ENCODE results near the gene ZNF691.

ZNF691 gene

GRCh38 chr1:42852608-42852980 is 6.2 kb downstream of the ZNF691 start:
- TF ChIP-seq, protein P1, sequence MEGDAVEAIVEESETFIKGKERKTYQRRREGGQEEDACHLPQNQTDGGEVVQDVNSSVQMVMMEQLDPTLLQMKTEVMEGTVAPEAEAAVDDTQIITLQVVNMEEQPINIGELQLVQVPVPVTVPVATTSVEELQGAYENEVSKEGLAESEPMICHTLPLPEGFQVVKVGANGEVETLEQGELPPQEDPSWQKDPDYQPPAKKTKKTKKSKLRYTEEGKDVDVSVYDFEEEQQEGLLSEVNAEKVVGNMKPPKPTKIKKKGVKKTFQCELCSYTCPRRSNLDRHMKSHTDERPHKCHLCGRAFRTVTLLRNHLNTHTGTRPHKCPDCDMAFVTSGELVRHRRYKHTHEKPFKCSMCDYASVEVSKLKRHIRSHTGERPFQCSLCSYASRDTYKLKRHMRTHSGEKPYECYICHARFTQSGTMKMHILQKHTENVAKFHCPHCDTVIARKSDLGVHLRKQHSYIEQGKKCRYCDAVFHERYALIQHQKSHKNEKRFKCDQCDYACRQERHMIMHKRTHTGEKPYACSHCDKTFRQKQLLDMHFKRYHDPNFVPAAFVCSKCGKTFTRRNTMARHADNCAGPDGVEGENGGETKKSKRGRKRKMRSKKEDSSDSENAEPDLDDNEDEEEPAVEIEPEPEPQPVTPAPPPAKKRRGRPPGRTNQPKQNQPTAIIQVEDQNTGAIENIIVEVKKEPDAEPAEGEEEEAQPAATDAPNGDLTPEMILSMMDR (IDR thresholded peaks at IDR 0.05): no peak

- TF ChIP-seq, protein P1 (IDR thresholded peaks at IDR 0.05): no peak
These were observed 6.9 kb downstream of the ZNF691 start for GRCh38 chr1:42853116-42853884.

GRCh38 chr1:42860339-42861013 is 14.1 kb downstream of the ZNF691 start:
- TF ChIP-seq, protein P1 (IDR thresholded peaks at IDR 0.05): no peak

DNA sequence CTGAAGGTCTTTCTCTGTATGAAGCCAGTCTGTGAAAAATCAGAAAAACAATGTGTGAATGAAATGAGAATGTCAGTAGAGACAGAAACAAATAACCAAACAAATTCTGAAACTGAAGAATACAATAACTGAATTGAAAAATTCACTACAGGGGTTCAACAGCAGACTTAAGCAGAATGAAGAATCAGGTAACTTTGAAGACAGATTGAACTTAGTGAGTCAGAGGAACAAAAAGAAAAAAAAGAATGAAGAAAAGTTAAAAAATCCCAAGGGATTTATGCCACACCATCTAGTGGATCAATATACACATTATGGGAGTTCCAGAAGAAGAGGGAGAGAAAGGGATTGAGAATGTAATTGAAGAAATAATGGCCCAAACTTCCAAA is 14.6 kb downstream of the ZNF691 start:
- TF ChIP-seq, protein P1 (IDR thresholded peaks at IDR 0.05): no peak

DNA sequence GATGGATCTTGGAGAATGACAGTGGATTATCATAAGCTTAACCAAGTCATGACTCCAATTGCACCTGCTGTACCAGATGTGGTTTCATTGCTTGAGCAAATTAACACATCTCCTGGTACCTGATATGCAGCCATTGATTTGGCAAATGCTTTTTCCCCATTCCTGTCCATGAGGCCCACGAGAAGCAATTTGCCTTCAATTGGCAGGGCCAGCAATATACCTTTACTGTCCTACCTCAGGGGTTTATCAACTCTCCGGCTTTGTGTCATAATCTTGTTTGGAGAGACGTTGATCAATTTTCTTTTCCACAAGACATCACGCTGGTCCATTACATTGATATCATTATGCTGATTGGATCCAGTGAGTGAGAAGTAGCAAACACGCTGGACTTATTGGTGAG is 20.1 kb downstream of the ZNF691 start:
- TF ChIP-seq, protein P1 (IDR thresholded peaks at IDR 0.05): no peak

GRCh38 chr1:42873670-42874069 is 27.3 kb downstream of the ZNF691 start:
- TF ChIP-seq, protein P1 (IDR thresholded peaks at IDR 0.05): no peak

GRCh38 chr1:42876009-42876408 is 29.6 kb downstream of the ZNF691 start:
- TF ChIP-seq, protein P1 (IDR thresholded peaks at IDR 0.05): no peak
